Kidney (tissue), 14 donors: Measurements from ENCODE around the gene PCMT1. TPM values are rescaled to one million over a fixed set of nuclear protein-coding genes. Genes with fewer than 3 reads are reported as not detected.
A peak's percentile ranks its signal among the peaks of the same experiment; 100 is the strongest.

Experiments
- DNase-seq, 5 donors: peaks; one replicate each; pipeline ENCODE4 v3.0.0-alpha.2; 2013 to 2020
- FAIRE-seq: peaks from 2 replicates; lab custom pipeline; 2012; peaks lifted over from hg19 to GRCh38; lab: Jason Lieb, UNC
- H3K27ac ChIP-seq, 2 donors: one replicate each; pipeline ENCODE4 v1.7.0; 2013; ENCODE audit warnings: low read depth in 2 of 2, low read length in 2 of 2, inconsistent platforms in 1 of 2
- H3K27me3 ChIP-seq: one replicate; pipeline ENCODE4 v1.7.1; 2013; ENCODE audit warnings: low read length, inconsistent platforms; ENCODE audit not compliant: control insufficient read depth, insufficient read depth
- H3K36me3 ChIP-seq, 3 donors: one replicate each; pipeline versions ENCODE4 v1.7.0 to v1.7.1; 2013; ENCODE audit warnings: low read length in 3 of 3, control low read depth in 1 of 3, inconsistent platforms in 1 of 3; ENCODE audit not compliant: insufficient read depth in 3 of 3, control insufficient read depth in 2 of 3
- H3K4me1 ChIP-seq, 3 donors: one replicate each; pipeline versions ENCODE4 v1.7.0 to v1.7.1; 2013; ENCODE audit warnings: low read length in 3 of 3, inconsistent platforms in 1 of 3, low read depth in 1 of 3; ENCODE audit not compliant: control insufficient read depth in 2 of 3, insufficient read depth in 2 of 3
- H3K4me3 ChIP-seq, 3 donors: one replicate each; pipeline versions ENCODE4 v1.7.0 to v1.8.1; 2013; ENCODE audit warnings: low read length in 3 of 3, control low read depth in 1 of 3, inconsistent platforms in 1 of 3
- H3K9ac ChIP-seq, 3 donors: one replicate each; pipeline versions ENCODE4 v1.7.0 to v1.7.1; 2013; ENCODE audit warnings: low read length in 3 of 3, control low read depth in 1 of 3, inconsistent platforms in 1 of 3
- H3K9me3 ChIP-seq, 3 donors: one replicate each; pipeline versions ENCODE4 v1.7.0 to v1.7.1; 2013; ENCODE audit warnings: low read length in 3 of 3, control low read depth in 1 of 3, inconsistent platforms in 1 of 3; ENCODE audit not compliant: control insufficient read depth in 2 of 3, insufficient read depth in 1 of 3
- intact Hi-C: fragments of 100-400 bp; cut with DNase I; formaldehyde crosslinking; loops from one replicate; pipeline ENCODE4 v1.11.1; 2022
- polyA plus RNA-seq: library from polyadenylated mRNA; stranded (reverse); fragments of 350-450 nt; fragmentation: Illumina TruSeq; extraction: RNeasy Lipid Tissue Mini Kit (QIAGEN cat#74804); gene quantifications from one replicate; pipeline ENCODE4 v1.2.3, GENCODE V29; 2014; ENCODE audit warnings: low read depth, low replicate concordance; ENCODE audit not compliant: insufficient read depth
- total RNA-seq: library from RNA; stranded (reverse); fragmentation: NEBNext Ultra II Directional; extraction: Animal tissue kit (Norgen Biotek cat#: 25700); gene quantifications from one replicate; pipeline ENCODE4 v1.2.1, GENCODE V29; 2021
- TF ChIP-seq, protein P1 (sequence below): IDR thresholded peaks from 3 replicates; pipeline ENCODE4 v1.5.1; 2012; ENCODE audit warnings: mild to moderate bottlenecking, moderate library complexity, borderline replicate concordance; ENCODE audit not compliant: insufficient read depth; ENCODE audit errors: extremely low read depth
- donor health status: control.
- donor health status: control.
- donor health status: control.
- donor health status: control.
- donor health status: control.
- donor health status: DM: yes; HTN: yes; CAD: no.
- donor health status: Normal renal cell carcinoma (clear cell type).

The PCMT1 gene
- total and polyA plus RNA-seq, 2 donors from 2014 or later, result 62.8 to 71.2 TPM

DNA sequence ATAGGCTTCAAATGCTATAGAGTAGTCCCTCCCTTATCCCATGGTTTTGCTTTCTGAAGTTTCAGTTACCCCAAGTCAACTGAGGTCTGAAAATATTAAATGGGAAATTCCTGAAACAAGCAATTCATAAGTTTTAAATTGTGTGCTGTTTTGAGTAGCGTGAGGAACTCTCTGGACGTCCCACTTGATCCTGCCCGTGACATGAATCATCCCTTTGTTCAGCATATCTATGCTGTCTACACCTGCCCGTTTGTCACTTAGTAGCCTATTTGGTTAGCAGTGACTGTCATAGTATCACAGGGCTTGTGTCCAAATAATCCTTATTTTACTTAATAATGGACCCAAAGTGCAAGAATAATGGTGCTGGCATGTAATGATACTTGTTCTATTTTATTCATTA, 5.0 kb downstream of the PCMT1 start:
- TF ChIP-seq, protein P1, sequence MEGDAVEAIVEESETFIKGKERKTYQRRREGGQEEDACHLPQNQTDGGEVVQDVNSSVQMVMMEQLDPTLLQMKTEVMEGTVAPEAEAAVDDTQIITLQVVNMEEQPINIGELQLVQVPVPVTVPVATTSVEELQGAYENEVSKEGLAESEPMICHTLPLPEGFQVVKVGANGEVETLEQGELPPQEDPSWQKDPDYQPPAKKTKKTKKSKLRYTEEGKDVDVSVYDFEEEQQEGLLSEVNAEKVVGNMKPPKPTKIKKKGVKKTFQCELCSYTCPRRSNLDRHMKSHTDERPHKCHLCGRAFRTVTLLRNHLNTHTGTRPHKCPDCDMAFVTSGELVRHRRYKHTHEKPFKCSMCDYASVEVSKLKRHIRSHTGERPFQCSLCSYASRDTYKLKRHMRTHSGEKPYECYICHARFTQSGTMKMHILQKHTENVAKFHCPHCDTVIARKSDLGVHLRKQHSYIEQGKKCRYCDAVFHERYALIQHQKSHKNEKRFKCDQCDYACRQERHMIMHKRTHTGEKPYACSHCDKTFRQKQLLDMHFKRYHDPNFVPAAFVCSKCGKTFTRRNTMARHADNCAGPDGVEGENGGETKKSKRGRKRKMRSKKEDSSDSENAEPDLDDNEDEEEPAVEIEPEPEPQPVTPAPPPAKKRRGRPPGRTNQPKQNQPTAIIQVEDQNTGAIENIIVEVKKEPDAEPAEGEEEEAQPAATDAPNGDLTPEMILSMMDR, result no peak
- H3K36me3 ChIP-seq, result no peaks in the 10 kb centered on the region
- H3K9ac ChIP-seq, result no peak overlapping the region
- H3K27ac ChIP-seq, result no peak overlapping the region
- intact Hi-C loops, result no loop called here
- no peak for DNase-seq
- H3K4me3 ChIP-seq, result no peak overlapping the region
- H3K9me3 ChIP-seq, result no peaks in the 10 kb centered on the region
- FAIRE-seq, result no peak
- H3K4me1 ChIP-seq, result peaks cover 0 to 4% (median 0%) of the 10 kb centered on the region in 3 donors
- no peaks in the 10 kb centered on the region for H3K27me3 ChIP-seq

DNA sequence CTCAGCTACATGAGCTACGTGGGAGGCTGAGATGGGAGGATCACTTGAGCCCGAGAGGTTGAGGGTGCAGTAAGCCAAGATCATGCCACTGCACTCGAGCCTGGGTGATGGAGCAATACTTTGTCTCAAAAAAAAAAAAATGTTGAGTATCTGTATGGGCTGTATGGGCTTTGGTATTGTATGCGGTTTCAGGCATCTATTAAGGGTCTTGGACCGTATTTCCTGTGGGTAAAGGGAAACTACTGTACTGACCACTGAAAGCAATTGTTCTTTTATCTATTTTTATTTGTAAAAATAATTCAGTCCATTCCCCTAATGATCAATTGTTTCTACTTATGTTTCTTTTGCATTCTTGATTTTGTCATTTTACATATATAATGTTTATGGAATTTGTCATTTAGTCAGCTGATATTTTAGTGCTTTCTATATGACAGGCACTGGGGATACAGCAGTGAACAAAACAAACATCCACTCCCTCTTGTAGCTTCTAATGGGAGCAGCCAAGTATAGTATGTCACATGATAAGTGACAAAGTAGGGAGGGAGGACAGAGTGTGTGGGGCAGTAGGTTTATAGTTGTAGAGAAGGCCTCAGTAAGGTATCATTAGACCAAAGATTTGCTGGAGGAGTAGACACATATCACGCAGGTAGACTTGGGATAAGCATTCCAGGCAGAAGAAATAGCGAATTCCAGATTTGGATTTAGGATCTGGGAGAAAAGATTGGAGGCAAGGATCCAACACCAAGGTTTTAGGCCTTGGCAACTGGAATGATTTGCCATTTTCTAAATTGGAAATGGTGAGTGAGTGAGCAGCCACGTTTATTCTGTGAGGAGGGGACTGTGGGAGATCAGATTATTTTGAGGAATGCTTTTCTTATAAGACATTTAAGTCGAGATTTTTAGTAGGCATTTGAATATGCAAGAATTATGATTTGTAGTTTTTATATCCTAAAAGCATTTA, 6.0 kb downstream of the PCMT1 start:
- Histone ChIP-seq H3K4me3 (no peak overlapping the region), H3K9ac (no peak overlapping the region), H3K27me3 (no peaks in the 10 kb centered on the region), H3K9me3 (no peaks in the 10 kb centered on the region), H3K36me3 (no peaks in the 10 kb centered on the region), H3K4me1 (peaks cover 0 to 2% (median 0%) of the 10 kb centered on the region in 3 donors), H3K27ac (no peak overlapping the region)
- intact Hi-C loops, result no loop called here
- DNase-seq, result peak in 2 of 5 donors; percentile 42 to 56
- TF ChIP-seq, protein P1, result no peak
- no peak for FAIRE-seq

DNA sequence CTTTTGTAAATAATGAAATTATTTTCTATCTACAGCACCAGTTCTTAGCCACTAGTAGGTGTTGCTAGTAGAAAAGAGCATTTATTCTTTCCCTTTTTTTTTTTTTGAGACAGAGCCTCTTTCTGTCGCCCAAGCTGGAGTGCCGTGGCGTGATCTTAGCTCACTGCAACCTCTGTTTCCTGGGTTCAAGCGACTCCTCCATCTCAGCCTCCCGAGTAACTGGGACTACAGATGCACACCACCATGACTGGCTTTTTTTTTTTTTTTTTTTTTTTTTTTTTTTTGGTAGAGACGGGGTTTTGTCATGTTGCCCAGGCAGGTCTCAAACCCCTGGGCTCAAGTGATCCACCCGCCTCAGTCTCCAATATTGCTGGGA, 6.7 kb downstream of the PCMT1 start:
- Histone ChIP-seq H3K27me3 (no peaks in the 10 kb centered on the region), H3K9me3 (no peaks in the 10 kb centered on the region), H3K9ac (no peak overlapping the region), H3K36me3 (no peaks in the 10 kb centered on the region), H3K27ac (no peak overlapping the region), H3K4me1 (no peaks in the 10 kb centered on the region), H3K4me3 (no peak overlapping the region)
- TF ChIP-seq, protein P1, result no peak
- intact Hi-C loops, result no loop called here
- FAIRE-seq (no peak), DNase-seq (no peak)
